SK-N-SH treated with all-trans-retinoic acid at 6 μM for 48 hours (cell line): Measurements from ENCODE around the gene XRCC3.
"Not testable (repeated sequence)": the region's sequence is repeated elsewhere in the genome, so short reads cannot be mapped to it uniquely, and the experiment has no call there.

Experiments used
- ATAC-seq: fragments of 200-7000 bp; cut with Tn5 transposase; 3 replicates; pipeline ENCODE4 v1.9.1; 2020; ENCODE audit warnings: mild to moderate bottlenecking, moderate library complexity
- ARNTL ChIP-seq: fragments of 450-650 bp; formaldehyde crosslinking; IDR thresholded peaks from 2 replicates; pipeline ENCODE4 v1.5.0; 2020; ENCODE audit warnings: low read depth, mild to moderate bottlenecking, moderate library complexity, borderline replicate concordance
- BACH2 ChIP-seq: fragments of 250-450 bp; sonication (Bioruptor Pico); IDR thresholded peaks from 2 replicates; pipeline ENCODE4 v1.9.0; 2021; ENCODE audit warnings: mild to moderate bottlenecking, borderline replicate concordance
- CSDC2 ChIP-seq: fragments of 250-450 bp; sonication (Bioruptor Pico); IDR thresholded peaks from 2 replicates; pipeline ENCODE4 v1.5.0; 2020; ENCODE audit warnings: mild to moderate bottlenecking, moderate library complexity
- GLIS3 ChIP-seq: fragments of 250-450 bp; sonication (Bioruptor Pico); IDR thresholded peaks from 2 replicates; pipeline ENCODE4 v1.5.0; 2020; ENCODE audit warnings: mild to moderate bottlenecking, moderate library complexity
- ISL1 ChIP-seq: fragments of 250-450 bp; sonication (Bioruptor Pico); IDR thresholded peaks from 2 replicates; pipeline ENCODE4 v2.1.2; 2022; ENCODE audit warnings: mild to moderate bottlenecking, moderate library complexity
- OSR1 ChIP-seq: fragments of 250-450 bp; sonication (Bioruptor Pico); IDR thresholded peaks from 2 replicates; pipeline ENCODE4 v1.8.0; 2022; ENCODE audit warnings: moderate library complexity, mild to moderate bottlenecking, inconsistent platforms
- POU6F1 ChIP-seq: fragments of 250-450 bp; sonication (Bioruptor Pico); IDR thresholded peaks from 2 replicates; pipeline ENCODE4 v1.8.0; 2021; ENCODE audit warnings: low read depth, mild to moderate bottlenecking, moderate library complexity, borderline replicate concordance
- PPARA ChIP-seq: fragments of 250-450 bp; sonication (Bioruptor Pico); IDR thresholded peaks from 2 replicates; pipeline ENCODE4 v1.5.0; 2020; ENCODE audit warnings: mild to moderate bottlenecking, borderline replicate concordance
- RARB ChIP-seq: fragments of 250-450 bp; sonication (Bioruptor Pico); IDR thresholded peaks from 2 replicates; pipeline ENCODE4 v1.8.0; 2021; ENCODE audit warnings: mild to moderate bottlenecking, moderate library complexity
- SNAI2 ChIP-seq: fragments of 250-450 bp; sonication (Bioruptor Pico); IDR thresholded peaks from 2 replicates; pipeline ENCODE4 v1.5.0; 2020; ENCODE audit warnings: mild to moderate bottlenecking, moderate library complexity
- TCF4 ChIP-seq: fragments of 250-450 bp; sonication (Bioruptor Pico); IDR thresholded peaks from 2 replicates; pipeline ENCODE4 v1.8.0; 2021; ENCODE audit warnings: mild to moderate bottlenecking, moderate library complexity, borderline replicate concordance
- TOX ChIP-seq: fragments of 250-450 bp; sonication (Bioruptor Pico); IDR thresholded peaks from 2 replicates; pipeline ENCODE4 v1.8.0; 2021; ENCODE audit warnings: mild to moderate bottlenecking, moderate library complexity, borderline replicate concordance
- TSHZ2 ChIP-seq: fragments of 250-450 bp; sonication (Bioruptor Pico); IDR thresholded peaks from 2 replicates; pipeline ENCODE4 v1.5.0; 2020; ENCODE audit warnings: mild to moderate bottlenecking, moderate library complexity
- ZC3H10 ChIP-seq: fragments of 250-450 bp; sonication (Bioruptor Pico); IDR thresholded peaks from 2 replicates; pipeline ENCODE4 v1.5.1; 2021; ENCODE audit warnings: mild to moderate bottlenecking, moderate library complexity
- ZFP3 ChIP-seq: fragments of 250-450 bp; sonication (Bioruptor Pico); IDR thresholded peaks from 2 replicates; pipeline ENCODE4 v1.5.0; 2020; ENCODE audit warnings: mild to moderate bottlenecking, moderate library complexity
- ZFP30 ChIP-seq: fragments of 450-650 bp; formaldehyde crosslinking; IDR thresholded peaks from 2 replicates; pipeline ENCODE4 v1.5.0; 2022; ENCODE audit warnings: mild to moderate bottlenecking, moderate library complexity
- ZNF565 ChIP-seq: fragments of 450-650 bp; formaldehyde crosslinking; conservative IDR thresholded peaks from 2 replicates; pipeline ENCODE4 v1.5.0; 2020; ENCODE audit warnings: low read depth, mild to moderate bottlenecking, moderate library complexity
- ZNF70 ChIP-seq: fragments of 450-650 bp; formaldehyde crosslinking; IDR thresholded peaks from 2 replicates; pipeline ENCODE4 v1.5.0; 2020; ENCODE audit warnings: mild to moderate bottlenecking, moderate library complexity
- ZNF8 ChIP-seq: fragments of 450-650 bp; formaldehyde crosslinking; IDR thresholded peaks from 2 replicates; pipeline ENCODE4 v1.5.0; 2020; ENCODE audit warnings: mild to moderate bottlenecking, moderate library complexity
- TF ChIP-seq, protein P1 (sequence below): fragments of 250-450 bp; sonication (Bioruptor Pico); IDR thresholded peaks from 2 replicates; pipeline ENCODE4 v1.5.1; 2021; ENCODE audit warnings: mild to moderate bottlenecking, moderate library complexity
- TF ChIP-seq, protein P2 (sequence below): fragments of 250-450 bp; sonication (Bioruptor Pico); IDR thresholded peaks from 2 replicates; pipeline ENCODE4 v1.5.1; 2020; ENCODE audit warnings: low read depth, mild to moderate bottlenecking, moderate library complexity
- TF ChIP-seq, protein P3 (sequence below): fragments of 250-450 bp; sonication (Bioruptor Pico); IDR thresholded peaks from 2 replicates; pipeline ENCODE4 v1.8.0; 2020; ENCODE audit warnings: mild to moderate bottlenecking, moderate library complexity, borderline replicate concordance

XRCC3 gene

DNA sequence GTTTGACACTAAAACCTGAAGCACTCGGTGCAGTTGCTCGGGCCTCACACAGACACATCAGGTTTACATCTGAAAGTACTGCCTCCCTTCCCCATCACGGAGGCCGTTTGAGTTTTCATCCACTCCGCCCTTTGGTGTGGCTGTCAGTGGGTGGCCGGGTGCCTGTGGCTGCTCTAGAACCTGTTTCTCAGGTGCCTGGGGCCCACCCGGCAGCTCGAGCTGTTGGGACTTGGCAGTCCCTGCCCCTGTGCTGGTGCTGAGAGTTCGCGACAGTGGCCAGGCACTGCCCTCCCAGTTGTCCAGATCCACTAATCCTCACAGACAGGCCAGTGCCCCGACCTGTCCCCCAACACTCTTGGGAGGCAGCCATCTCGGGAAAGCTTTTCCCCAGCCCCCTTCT is 22.4 kb downstream of the XRCC3 start:
- TF ChIP-seq, protein P1, sequence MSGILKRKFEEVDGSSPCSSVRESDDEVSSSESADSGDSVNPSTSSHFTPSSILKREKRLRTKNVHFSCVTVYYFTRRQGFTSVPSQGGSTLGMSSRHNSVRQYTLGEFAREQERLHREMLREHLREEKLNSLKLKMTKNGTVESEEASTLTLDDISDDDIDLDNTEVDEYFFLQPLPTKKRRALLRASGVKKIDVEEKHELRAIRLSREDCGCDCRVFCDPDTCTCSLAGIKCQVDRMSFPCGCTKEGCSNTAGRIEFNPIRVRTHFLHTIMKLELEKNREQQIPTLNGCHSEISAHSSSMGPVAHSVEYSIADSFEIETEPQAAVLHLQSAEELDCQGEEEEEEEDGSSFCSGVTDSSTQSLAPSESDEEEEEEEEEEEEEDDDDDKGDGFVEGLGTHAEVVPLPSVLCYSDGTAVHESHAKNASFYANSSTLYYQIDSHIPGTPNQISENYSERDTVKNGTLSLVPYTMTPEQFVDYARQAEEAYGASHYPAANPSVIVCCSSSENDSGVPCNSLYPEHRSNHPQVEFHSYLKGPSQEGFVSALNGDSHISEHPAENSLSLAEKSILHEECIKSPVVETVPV (CRISPR knock-in tag) = no peak
- TF ChIP-seq ZNF70 (CRISPR knock-in tag) (no peak), PPARA (CRISPR knock-in tag) (no peak), ZC3H10 (CRISPR knock-in tag) (no peak), RARB (CRISPR knock-in tag) (no peak), ZNF565 (CRISPR knock-in tag) (no peak), CSDC2 (CRISPR knock-in tag) (no peak), ZFP30 (CRISPR knock-in tag) (no peak), TSHZ2 (CRISPR knock-in tag) (no peak), OSR1 (CRISPR knock-in tag) (no peak), POU6F1 (no peak), GLIS3 (CRISPR knock-in tag) (no peak), TOX (CRISPR knock-in tag) (no peak), BACH2 (CRISPR knock-in tag) (no peak), TCF4 (CRISPR knock-in tag) (no peak), SNAI2 (CRISPR knock-in tag) (no peak)
- TF ChIP-seq, protein P2, sequence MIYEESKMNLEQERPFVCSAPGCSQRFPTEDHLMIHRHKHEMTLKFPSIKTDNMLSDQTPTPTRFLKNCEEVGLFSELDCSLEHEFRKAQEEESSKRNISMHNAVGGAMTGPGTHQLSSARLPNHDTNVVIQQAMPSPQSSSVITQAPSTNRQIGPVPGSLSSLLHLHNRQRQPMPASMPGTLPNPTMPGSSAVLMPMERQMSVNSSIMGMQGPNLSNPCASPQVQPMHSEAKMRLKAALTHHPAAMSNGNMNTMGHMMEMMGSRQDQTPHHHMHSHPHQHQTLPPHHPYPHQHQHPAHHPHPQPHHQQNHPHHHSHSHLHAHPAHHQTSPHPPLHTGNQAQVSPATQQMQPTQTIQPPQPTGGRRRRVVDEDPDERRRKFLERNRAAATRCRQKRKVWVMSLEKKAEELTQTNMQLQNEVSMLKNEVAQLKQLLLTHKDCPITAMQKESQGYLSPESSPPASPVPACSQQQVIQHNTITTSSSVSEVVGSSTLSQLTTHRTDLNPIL (CRISPR knock-in tag) = no peak
- TF ChIP-seq, protein P3, sequence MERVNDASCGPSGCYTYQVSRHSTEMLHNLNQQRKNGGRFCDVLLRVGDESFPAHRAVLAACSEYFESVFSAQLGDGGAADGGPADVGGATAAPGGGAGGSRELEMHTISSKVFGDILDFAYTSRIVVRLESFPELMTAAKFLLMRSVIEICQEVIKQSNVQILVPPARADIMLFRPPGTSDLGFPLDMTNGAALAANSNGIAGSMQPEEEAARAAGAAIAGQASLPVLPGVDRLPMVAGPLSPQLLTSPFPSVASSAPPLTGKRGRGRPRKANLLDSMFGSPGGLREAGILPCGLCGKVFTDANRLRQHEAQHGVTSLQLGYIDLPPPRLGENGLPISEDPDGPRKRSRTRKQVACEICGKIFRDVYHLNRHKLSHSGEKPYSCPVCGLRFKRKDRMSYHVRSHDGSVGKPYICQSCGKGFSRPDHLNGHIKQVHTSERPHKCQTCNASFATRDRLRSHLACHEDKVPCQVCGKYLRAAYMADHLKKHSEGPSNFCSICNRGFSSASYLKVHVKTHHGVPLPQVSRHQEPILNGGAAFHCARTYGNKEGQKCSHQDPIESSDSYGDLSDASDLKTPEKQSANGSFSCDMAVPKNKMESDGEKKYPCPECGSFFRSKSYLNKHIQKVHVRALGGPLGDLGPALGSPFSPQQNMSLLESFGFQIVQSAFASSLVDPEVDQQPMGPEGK (CRISPR knock-in tag) = no peak
- ATAC-seq = no peak

DNA sequence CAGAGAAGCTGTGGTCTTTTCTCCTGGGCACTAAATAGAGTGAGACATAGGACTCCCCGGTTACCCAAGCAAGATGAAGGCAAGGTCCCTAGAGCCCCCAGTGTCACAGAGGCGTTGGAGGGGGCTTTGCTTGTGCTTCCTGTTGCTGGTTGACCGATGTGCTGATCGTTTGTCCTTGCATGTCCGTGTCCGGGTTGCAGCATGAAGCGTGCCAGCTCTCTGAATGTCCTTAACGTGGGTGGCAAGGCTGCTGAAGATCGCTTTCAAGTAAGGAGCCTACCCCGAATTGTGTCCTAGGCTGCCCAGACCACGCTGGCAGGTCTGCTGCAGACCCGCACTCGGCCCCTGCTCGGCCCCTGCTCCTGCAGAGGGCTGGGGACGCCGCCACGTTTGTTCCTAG is 23.1 kb downstream of the XRCC3 start:
- no peak for ATAC-seq
- no peak for TF ChIP-seq OSR1 (CRISPR knock-in tag)

- not testable (repeated sequence) for ATAC-seq
Measured at GRCh38 chr14:103691655-103692054, 23.6 kb downstream of the XRCC3 start.

DNA sequence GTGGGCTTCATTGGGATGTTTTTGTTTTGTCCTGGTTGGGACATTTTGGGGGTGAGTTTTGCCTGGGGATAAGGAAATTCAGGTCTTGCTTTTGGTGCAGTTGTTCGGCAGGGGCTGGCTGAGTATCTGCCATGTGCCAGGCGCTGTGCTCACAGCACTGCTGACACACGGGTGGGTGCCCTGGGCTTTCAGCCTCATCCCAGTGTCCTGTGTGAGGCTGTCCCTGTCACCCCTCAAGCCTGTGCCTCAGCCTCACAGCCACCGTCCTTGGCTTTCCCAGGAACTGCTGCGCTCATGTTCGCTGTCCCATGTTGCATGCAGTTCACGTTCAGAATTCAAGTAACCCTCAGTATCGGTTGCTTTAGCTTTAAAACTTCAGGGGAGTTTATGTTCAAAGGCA is 24.9 kb downstream of the XRCC3 start:
- no peak for TF ChIP-seq ZNF565 (CRISPR knock-in tag)
- TF ChIP-seq ZNF8 (CRISPR knock-in tag) = no peak
- TF ChIP-seq ARNTL = no peak
- TF ChIP-seq ZFP30 (CRISPR knock-in tag) = no peak
- TF ChIP-seq, protein P3 (CRISPR knock-in tag) = no peak
- no peak for TF ChIP-seq ISL1 (CRISPR knock-in tag)
- no peak for TF ChIP-seq TCF4 (CRISPR knock-in tag)
- TF ChIP-seq ZNF70 (CRISPR knock-in tag) = no peak
- TF ChIP-seq TSHZ2 (CRISPR knock-in tag) = no peak
- TF ChIP-seq CSDC2 (CRISPR knock-in tag) = no peak
- no peak for TF ChIP-seq GLIS3 (CRISPR knock-in tag)
- TF ChIP-seq OSR1 (CRISPR knock-in tag) = no peak
- no peak for TF ChIP-seq ZC3H10 (CRISPR knock-in tag)
- TF ChIP-seq ZFP3 (CRISPR knock-in tag) = no peak
- TF ChIP-seq PPARA (CRISPR knock-in tag) = no peak
- TF ChIP-seq, all 23 proteins: peak for 0
- no peak for ATAC-seq
